Caco-2 (cell line): ENCODE data around the gene BTNL9. TPM values are rescaled to one million over a fixed set of nuclear protein-coding genes. Genes with fewer than 3 reads are reported as not detected.

ENCODE experiments used
- BruUV-seq: library from RNA; stranded (reverse); fragments of 400-500 nt; replicated peaks from 2 replicates; lab custom pipeline; 2021; lab: Mats Ljungman, UMichigan
- CTCF ChIA-PET: fragments of 300-600 bp; sonication (Branson Sonifier 250); formaldehyde crosslinking; loops from one replicate; lab custom pipeline; 2022; ENCODE audit warnings: antibody characterized with exemption; lab: Charles Lee
- POLR2A ChIA-PET: fragments of 300-600 bp; sonication (Branson Sonifier 250); formaldehyde crosslinking; loops from one replicate; lab custom pipeline; 2022; ENCODE audit warnings: antibody characterized with exemption; lab: Charles Lee
- DNase-seq, 2 experiments: peaks; one replicate each; pipeline versions ENCODE4 v3.0.0 to v3.0.0-alpha.2; 2020 to 2022
- H3K27me3 ChIP-seq: replicated peaks from 2 replicates; pipeline ENCODE4 v1.6.0; 2011; ENCODE audit warnings: low read length; ENCODE audit not compliant: control insufficient read depth, insufficient read depth
- H3K36me3 ChIP-seq: 2 replicates; pipeline ENCODE4 v1.5.1; 2011; ENCODE audit warnings: low read length; ENCODE audit not compliant: control insufficient read depth, insufficient read depth
- H3K4me1 ChIP-seq: fragments of 250-450 bp; sonication (Bioruptor Pico); 2 replicates; pipeline ENCODE4 v1.5.1; 2020; ENCODE audit warnings: mild to moderate bottlenecking
- H3K4me3 ChIP-seq: 2 replicates; pipeline ENCODE4 v1.5.1; 2011; ENCODE audit warnings: low read depth, mild to moderate bottlenecking, control low read depth, low read length
- H3K9me3 ChIP-seq: fragments of 250-450 bp; sonication (Bioruptor Pico); 2 replicates; pipeline ENCODE4 v1.5.1; 2020; ENCODE audit warnings: mild to moderate bottlenecking, moderate library complexity
- H3K27ac Mint-ChIP-seq: one replicate; pipeline ENCODE4 v1.8.0; 2022; ENCODE audit warnings: mixed read lengths; ENCODE audit not compliant: unreplicated experiment
- H3K27me3 Mint-ChIP-seq: one replicate; pipeline ENCODE4 v1.8.0; 2022; ENCODE audit warnings: mixed read lengths; ENCODE audit not compliant: insufficient read depth, unreplicated experiment
- H3K36me3 Mint-ChIP-seq: one replicate; pipeline ENCODE4 v1.8.0; 2022; ENCODE audit warnings: mild to moderate bottlenecking, mixed read lengths; ENCODE audit not compliant: insufficient read depth, unreplicated experiment
- H3K4me1 Mint-ChIP-seq: one replicate; pipeline ENCODE4 v1.8.0; 2022; ENCODE audit warnings: low read depth, mixed read lengths; ENCODE audit not compliant: unreplicated experiment
- H3K4me3 Mint-ChIP-seq: one replicate; pipeline ENCODE4 v1.8.0; 2022; ENCODE audit warnings: mild to moderate bottlenecking, moderate library complexity, mixed read lengths; ENCODE audit not compliant: unreplicated experiment
- H3K9me3 Mint-ChIP-seq: one replicate; pipeline ENCODE4 v1.8.0; 2022; ENCODE audit warnings: mixed read lengths; ENCODE audit not compliant: unreplicated experiment
- CTCF ChIP-seq, 2 experiments: fragments of 200-600 bp in 1 of 2; IDR thresholded peaks; 1 replicate in 1 of 2; 2 replicates in 1 of 2; pipeline versions ENCODE4 v1.5.1 to v1.8.0; 2011 to 2022; ENCODE audit warnings: antibody characterized with exemption in 1 of 2, control low read depth in 1 of 2, inconsistent platforms in 1 of 2, low read depth in 1 of 2, low read length in 1 of 2, mild to moderate bottlenecking in 1 of 2, moderate library complexity in 1 of 2; ENCODE audit not compliant: insufficient read depth in 1 of 2, severe bottlenecking in 1 of 2, unreplicated experiment in 1 of 2
- intact Hi-C: fragments of 100-400 bp; cut with micrococcal nuclease; formaldehyde crosslinking; loops from one replicate; pipeline ENCODE4 v1.10.0; 2022; ENCODE audit not compliant: unreplicated experiment
- total RNA-seq: library from RNA; stranded (reverse); gene quantifications from 2 replicates; pipeline ENCODE4 v1.2.3, GENCODE V29; 2022

The BTNL9 gene
- total RNA-seq, 1 experiment from 2014 or later: 8.4 TPM

- Histone ChIP-seq H3K4me3 (no peak overlapping the region), H3K9me3 (peaks cover 14% of the 10 kb centered on the region; the same call in 1 of the 2 replicates), H3K27me3 (no peaks in the 10 kb centered on the region), H3K4me1 (0 out of 2 replicates have a peak, but pooled peaks cover 5% of the 10 kb centered on the region), H3K36me3 (no peaks in the 10 kb centered on the region)
- Mint-ChIP-seq H3K4me1 (no peaks in the 10 kb centered on the region), H3K4me3 (no peak overlapping the region), H3K36me3 (peaks cover 6% of the 10 kb centered on the region), H3K9me3 (peaks cover 23% of the 10 kb centered on the region), H3K27me3 (peaks cover 13% of the 10 kb centered on the region), H3K27ac (no peak overlapping the region)
- TF ChIP-seq CTCF (IDR thresholded peaks at IDR 0.05; ENCODE audit: insufficient read depth in 1 of 2, low read depth in 1 of 2, low read length in 1 of 2, severe bottlenecking in 1 of 2, unreplicated experiment in 1 of 2): no peak
- no TSS peak for BruUV-seq
- CTCF ChIA-PET: no interaction called here
- DNase-seq: no peak
- intact Hi-C loops: no loop called here
- POLR2A ChIA-PET: no interaction called here
Observed at GRCh38 chr5:181071257-181071656, 31.2 kb downstream of the BTNL9 start.

GRCh38 chr5:181076920-181077319, 36.9 kb downstream of the BTNL9 start:
- H3K4me1 Mint-ChIP-seq: no peaks in the 10 kb centered on the region
- H3K4me3 ChIP-seq: no peak overlapping the region
- peaks cover 18% of the 10 kb centered on the region for H3K9me3 Mint-ChIP-seq
- H3K27me3 ChIP-seq: no peaks in the 10 kb centered on the region
- no peaks in the 10 kb centered on the region for H3K36me3 ChIP-seq
- TF ChIP-seq CTCF (IDR thresholded peaks at IDR 0.05; ENCODE audit: insufficient read depth in 1 of 2, low read depth in 1 of 2, low read length in 1 of 2, severe bottlenecking in 1 of 2, unreplicated experiment in 1 of 2): no peak
- H3K27ac Mint-ChIP-seq: no peak overlapping the region
- CTCF ChIA-PET: no interaction called here
- peaks cover 6% of the 10 kb centered on the region for H3K36me3 Mint-ChIP-seq
- POLR2A ChIA-PET: no interaction called here
- H3K9me3 ChIP-seq: peaks cover 14% of the 10 kb centered on the region; the same call in 1 of the 2 replicates
- H3K27me3 Mint-ChIP-seq: peaks cover 8% of the 10 kb centered on the region
- BruUV-seq: no TSS peak
- DNase-seq: no peak
- H3K4me1 ChIP-seq: no peaks in the 10 kb centered on the region
- intact Hi-C loops: no loop called here
- no peak overlapping the region for H3K4me3 Mint-ChIP-seq

- H3K36me3 ChIP-seq: no peaks in the 10 kb centered on the region
- Mint-ChIP-seq H3K4me1 (no peaks in the 10 kb centered on the region), H3K4me3 (no peak overlapping the region), H3K36me3 (no peaks in the 10 kb centered on the region), H3K27me3 (peaks cover 8% of the 10 kb centered on the region), H3K27ac (no peak overlapping the region), H3K9me3 (peaks cover 15% of the 10 kb centered on the region)
- CTCF ChIA-PET: no interaction called here
- H3K4me1 ChIP-seq: no peaks in the 10 kb centered on the region
- POLR2A ChIA-PET: no interaction called here
- H3K27me3 ChIP-seq: no peaks in the 10 kb centered on the region
- BruUV-seq: no TSS peak
- intact Hi-C loops: no loop called here
- no peak for DNase-seq
- no peaks in the 10 kb centered on the region; the same call in 1 of the 2 replicates for H3K9me3 ChIP-seq
- no peak overlapping the region for H3K4me3 ChIP-seq
- no peak for TF ChIP-seq CTCF (IDR thresholded peaks at IDR 0.05; ENCODE audit: insufficient read depth in 1 of 2, low read depth in 1 of 2, low read length in 1 of 2, severe bottlenecking in 1 of 2, unreplicated experiment in 1 of 2)
Observed at GRCh38 chr5:181081989-181082388, 41.9 kb downstream of the BTNL9 start.
